Liver (tissue), 9 donors: ENCODE results near the gene TBC1D22B. TPM values are rescaled to one million over a fixed set of nuclear protein-coding genes. Genes with fewer than 3 reads are reported as not detected.

Source experiments
- DNase-seq: peaks from one replicate; pipeline ENCODE4 v3.0.0-alpha.2; 2017; ENCODE audit warnings: low spot score
- H3K27ac ChIP-seq, 2 donors: one replicate each; pipeline ENCODE4 v1.7.0; 2013; ENCODE audit warnings: inconsistent platforms in 2 of 2, low read length in 2 of 2, control low read depth in 1 of 2, low read depth in 1 of 2, mild to moderate bottlenecking in 1 of 2
- H3K27me3 ChIP-seq, 4 donors: one replicate each; pipeline versions ENCODE4 v1.6.1 to v1.7.0; 2013; ENCODE audit warnings: low read length in 3 of 4, inconsistent platforms in 1 of 4, mild to moderate bottlenecking in 1 of 4, moderate library complexity in 1 of 4; ENCODE audit not compliant: control insufficient read depth in 4 of 4, insufficient read depth in 4 of 4
- H3K36me3 ChIP-seq, 4 donors: one replicate each; pipeline versions ENCODE4 v1.6.1 to v1.7.0; 2013; ENCODE audit warnings: low read length in 3 of 4, mild to moderate bottlenecking in 3 of 4, low read depth in 1 of 4, moderate library complexity in 1 of 4; ENCODE audit not compliant: control insufficient read depth in 4 of 4, insufficient read depth in 3 of 4
- H3K4me1 ChIP-seq, 4 donors: one replicate each; pipeline versions ENCODE4 v1.6.1 to v1.7.0; 2013; ENCODE audit warnings: low read length in 3 of 4, mild to moderate bottlenecking in 3 of 4, moderate library complexity in 1 of 4; ENCODE audit not compliant: control insufficient read depth in 4 of 4, insufficient read depth in 4 of 4
- H3K4me3 ChIP-seq, 3 donors: one replicate each; pipeline versions ENCODE4 v1.6.1 to v1.7.0; 2013; ENCODE audit warnings: low read length in 3 of 3, control low read depth in 1 of 3, low read depth in 1 of 3, mild to moderate bottlenecking in 1 of 3
- H3K9ac ChIP-seq, 2 donors: one replicate each; pipeline ENCODE4 v1.7.0; 2013; ENCODE audit warnings: low read length in 2 of 2, mild to moderate bottlenecking in 2 of 2, moderate library complexity in 2 of 2, control low read depth in 1 of 2, low read depth in 1 of 2
- H3K9me3 ChIP-seq, 4 donors: one replicate each; pipeline versions ENCODE4 v1.6.1 to v1.7.0; 2013; ENCODE audit warnings: low read length in 3 of 4; ENCODE audit not compliant: control insufficient read depth in 4 of 4
- EGR1 ChIP-seq, 2 donors: IDR thresholded peaks; 2 replicates each; pipeline ENCODE4 v1.6.1; 2016 to 2018; ENCODE audit warnings: antibody characterized with exemption in 2 of 2, low read depth in 2 of 2
- FOXA2 ChIP-seq: IDR thresholded peaks from 2 replicates; pipeline ENCODE4 v1.6.1; 2016; ENCODE audit warnings: antibody characterized with exemption
- GABPA ChIP-seq, 2 donors: IDR thresholded peaks in 1 of 2; conservative IDR thresholded peaks in 1 of 2; 2 replicates each; pipeline ENCODE4 v1.6.1; 2016; ENCODE audit warnings: antibody characterized with exemption in 2 of 2, mild to moderate bottlenecking in 1 of 2, moderate library complexity in 1 of 2
- HNF4A ChIP-seq, 2 donors: conservative IDR thresholded peaks; 2 replicates each; pipeline ENCODE4 v1.6.1; 2016; ENCODE audit warnings: antibody characterized with exemption in 2 of 2, mild to moderate bottlenecking in 2 of 2
- JUND ChIP-seq, 2 donors: IDR thresholded peaks; 2 replicates each; pipeline ENCODE4 v1.6.1; 2016; ENCODE audit warnings: antibody characterized with exemption in 2 of 2
- NR2F2 ChIP-seq: IDR thresholded peaks from 2 replicates; pipeline ENCODE4 v1.6.1; 2016; ENCODE audit warnings: antibody characterized with exemption
- RAD21 ChIP-seq, 2 donors: IDR thresholded peaks; 2 replicates each; pipeline ENCODE4 v1.6.1; 2016; ENCODE audit warnings: antibody characterized with exemption in 2 of 2, mild to moderate bottlenecking in 2 of 2
- SP1 ChIP-seq: IDR thresholded peaks from 2 replicates; pipeline ENCODE4 v1.6.1; 2018; ENCODE audit warnings: antibody characterized with exemption, mild to moderate bottlenecking
- TAF1 ChIP-seq: conservative IDR thresholded peaks from 2 replicates; pipeline ENCODE4 v1.6.1; 2016; ENCODE audit warnings: antibody characterized with exemption, mild to moderate bottlenecking
- YY1 ChIP-seq: IDR thresholded peaks from 2 replicates; pipeline ENCODE4 v1.6.1; 2016; ENCODE audit warnings: antibody characterized with exemption, mild to moderate bottlenecking
- WGBS: extraction: QIAGEN DNeasy Blood & Tissue Kit; methylation state at CpG from one replicate; pipeline ENCODE4 v1.1.7; 2013; 5-methylcytosine and 5-hydroxymethylcytosine counted together
- polyA plus RNA-seq, 2 donors: library from polyadenylated mRNA; stranded (reverse) in 1 of 2; unstranded in 1 of 2; fragments of 200-250 nt in 1 of 2; fragments of >200 nt in 1 of 2; fragmentation: Nextera tagmentation in 1 of 2; extraction: Ambion mirVana in 1 of 2; gene quantifications; one replicate each; pipeline versions ENCODE4 v1.2.1 to v1.2.3, GENCODE V29; 2013 to 2015
- total RNA-seq, 2 donors: library from RNA; depleted of rRNA; stranded (reverse); fragments of >200 nt; gene quantifications; one replicate each; pipeline ENCODE4 v1.2.3, GENCODE V29; 2014
- TF ChIP-seq, protein P1 (sequence below): IDR thresholded peaks from 2 replicates; pipeline ENCODE4 v1.6.1; 2016; ENCODE audit warnings: antibody characterized with exemption, mild to moderate bottlenecking
- TF ChIP-seq, protein P2 (sequence below): fragments of 150-350 bp; IDR thresholded peaks from 2 replicates; pipeline ENCODE4 v1.5.1; 2017; ENCODE audit warnings: improper control_type of control experiment, low read depth, low read length; ENCODE audit not compliant: missing input control
- donor health status: healthy.
- donor health status: healthy.
- donor health status: healthy.
- donor health status: healthy.
- donor health status: healthy.

The TBC1D22B gene, protein sequence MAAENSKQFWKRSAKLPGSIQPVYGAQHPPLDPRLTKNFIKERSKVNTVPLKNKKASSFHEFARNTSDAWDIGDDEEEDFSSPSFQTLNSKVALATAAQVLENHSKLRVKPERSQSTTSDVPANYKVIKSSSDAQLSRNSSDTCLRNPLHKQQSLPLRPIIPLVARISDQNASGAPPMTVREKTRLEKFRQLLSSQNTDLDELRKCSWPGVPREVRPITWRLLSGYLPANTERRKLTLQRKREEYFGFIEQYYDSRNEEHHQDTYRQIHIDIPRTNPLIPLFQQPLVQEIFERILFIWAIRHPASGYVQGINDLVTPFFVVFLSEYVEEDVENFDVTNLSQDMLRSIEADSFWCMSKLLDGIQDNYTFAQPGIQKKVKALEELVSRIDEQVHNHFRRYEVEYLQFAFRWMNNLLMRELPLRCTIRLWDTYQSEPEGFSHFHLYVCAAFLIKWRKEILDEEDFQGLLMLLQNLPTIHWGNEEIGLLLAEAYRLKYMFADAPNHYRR
- total RNA-seq: 10 to 100 TPM in 1 of 2 donors, 1 to 10 TPM in 1; 2.4 to 10.7 TPM
- 1 to 10 TPM; 1.4 TPM for polyA plus RNA-seq

GRCh38 chr6:37257634-37258404, at the start of gene TBC1D22B, which contains the start of gene TMEM217:
Gene TBC1D22B, plus strand, starts transcription at chr6:37257772. Its CDS starts 146 bp downstream, at chr6:37257918.
Gene TMEM217, minus strand, starts transcription at chr6:37258144. Its CDS starts 39,114 bp downstream, at chr6:37219030.
- TF ChIP-seq TAF1: peak; percentile 67
- TF ChIP-seq GABPA (IDR thresholded peaks at IDR 0.05 in 1 of 2, conservative IDR thresholded peaks at IDR 0.05 in 1 of 2): no peak
- TF ChIP-seq RAD21 (IDR thresholded peaks at IDR 0.05): peak in 1 of 2 donors; percentile 26
- TF ChIP-seq FOXA2: no peak
- peak; percentile 91 for TF ChIP-seq SP1
- TF ChIP-seq, protein P1, sequence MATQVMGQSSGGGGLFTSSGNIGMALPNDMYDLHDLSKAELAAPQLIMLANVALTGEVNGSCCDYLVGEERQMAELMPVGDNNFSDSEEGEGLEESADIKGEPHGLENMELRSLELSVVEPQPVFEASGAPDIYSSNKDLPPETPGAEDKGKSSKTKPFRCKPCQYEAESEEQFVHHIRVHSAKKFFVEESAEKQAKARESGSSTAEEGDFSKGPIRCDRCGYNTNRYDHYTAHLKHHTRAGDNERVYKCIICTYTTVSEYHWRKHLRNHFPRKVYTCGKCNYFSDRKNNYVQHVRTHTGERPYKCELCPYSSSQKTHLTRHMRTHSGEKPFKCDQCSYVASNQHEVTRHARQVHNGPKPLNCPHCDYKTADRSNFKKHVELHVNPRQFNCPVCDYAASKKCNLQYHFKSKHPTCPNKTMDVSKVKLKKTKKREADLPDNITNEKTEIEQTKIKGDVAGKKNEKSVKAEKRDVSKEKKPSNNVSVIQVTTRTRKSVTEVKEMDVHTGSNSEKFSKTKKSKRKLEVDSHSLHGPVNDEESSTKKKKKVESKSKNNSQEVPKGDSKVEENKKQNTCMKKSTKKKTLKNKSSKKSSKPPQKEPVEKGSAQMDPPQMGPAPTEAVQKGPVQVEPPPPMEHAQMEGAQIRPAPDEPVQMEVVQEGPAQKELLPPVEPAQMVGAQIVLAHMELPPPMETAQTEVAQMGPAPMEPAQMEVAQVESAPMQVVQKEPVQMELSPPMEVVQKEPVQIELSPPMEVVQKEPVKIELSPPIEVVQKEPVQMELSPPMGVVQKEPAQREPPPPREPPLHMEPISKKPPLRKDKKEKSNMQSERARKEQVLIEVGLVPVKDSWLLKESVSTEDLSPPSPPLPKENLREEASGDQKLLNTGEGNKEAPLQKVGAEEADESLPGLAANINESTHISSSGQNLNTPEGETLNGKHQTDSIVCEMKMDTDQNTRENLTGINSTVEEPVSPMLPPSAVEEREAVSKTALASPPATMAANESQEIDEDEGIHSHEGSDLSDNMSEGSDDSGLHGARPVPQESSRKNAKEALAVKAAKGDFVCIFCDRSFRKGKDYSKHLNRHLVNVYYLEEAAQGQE: peak; percentile 83
- peak in 1 of 2 donors; percentile 3 for TF ChIP-seq HNF4A (conservative IDR thresholded peaks at IDR 0.05)
- peak; percentile 100 for TF ChIP-seq YY1
- no peaks in the 10 kb centered on the region for H3K36me3 ChIP-seq
- H3K4me1 ChIP-seq: peaks cover 0 to 21% (median 10%) of the 10 kb centered on the region in 4 donors
- H3K4me3 ChIP-seq: peak within 1 kb of the TSS; percentile 76 to 94 (median 93)
- WGBS: under 1% methylated on average over 45 of the region's 45 CpGs
- peak within 1 kb of the TSS; percentile 88 to 98 for H3K9ac ChIP-seq
- H3K27ac ChIP-seq: peak within 1 kb of the TSS; percentile 92
- DNase-seq: peak; percentile 96
- H3K27me3 ChIP-seq: no peaks in the 10 kb centered on the region
- no peaks in the 10 kb centered on the region for H3K9me3 ChIP-seq

DNA sequence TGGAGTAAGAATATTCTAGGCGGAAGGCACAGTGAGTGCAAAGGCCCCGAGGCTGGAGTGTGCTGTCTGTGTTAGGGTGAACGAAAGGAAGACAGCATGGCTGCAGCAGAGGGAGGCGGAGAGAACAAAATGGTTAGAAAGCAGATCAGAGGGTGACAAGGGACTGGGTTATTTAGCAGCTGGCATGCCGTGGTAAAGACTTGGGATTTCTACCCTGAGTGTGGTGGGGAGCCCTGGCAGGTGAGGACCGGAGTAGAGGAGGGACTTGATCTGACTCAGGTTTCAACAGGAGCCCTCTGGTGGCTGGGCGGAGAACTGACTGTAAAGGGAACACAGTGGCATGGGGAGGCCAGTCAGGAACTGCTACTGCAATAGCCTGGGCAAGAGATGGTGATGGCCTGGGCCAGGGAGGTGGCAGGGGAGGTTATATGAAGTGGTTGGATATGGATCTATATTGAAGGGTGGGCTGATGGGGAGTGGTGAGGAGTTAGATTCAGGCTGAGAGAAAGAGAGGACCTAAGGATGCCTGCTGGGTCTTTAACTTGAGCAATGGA, 49.6 kb upstream of the TBC1D22B start:
- TF ChIP-seq FOXA2: no peak
- no peak for TF ChIP-seq JUND (IDR thresholded peaks at IDR 0.05)
- TF ChIP-seq RAD21 (IDR thresholded peaks at IDR 0.05): peak; percentile 81 to 92
- TF ChIP-seq, protein P2, sequence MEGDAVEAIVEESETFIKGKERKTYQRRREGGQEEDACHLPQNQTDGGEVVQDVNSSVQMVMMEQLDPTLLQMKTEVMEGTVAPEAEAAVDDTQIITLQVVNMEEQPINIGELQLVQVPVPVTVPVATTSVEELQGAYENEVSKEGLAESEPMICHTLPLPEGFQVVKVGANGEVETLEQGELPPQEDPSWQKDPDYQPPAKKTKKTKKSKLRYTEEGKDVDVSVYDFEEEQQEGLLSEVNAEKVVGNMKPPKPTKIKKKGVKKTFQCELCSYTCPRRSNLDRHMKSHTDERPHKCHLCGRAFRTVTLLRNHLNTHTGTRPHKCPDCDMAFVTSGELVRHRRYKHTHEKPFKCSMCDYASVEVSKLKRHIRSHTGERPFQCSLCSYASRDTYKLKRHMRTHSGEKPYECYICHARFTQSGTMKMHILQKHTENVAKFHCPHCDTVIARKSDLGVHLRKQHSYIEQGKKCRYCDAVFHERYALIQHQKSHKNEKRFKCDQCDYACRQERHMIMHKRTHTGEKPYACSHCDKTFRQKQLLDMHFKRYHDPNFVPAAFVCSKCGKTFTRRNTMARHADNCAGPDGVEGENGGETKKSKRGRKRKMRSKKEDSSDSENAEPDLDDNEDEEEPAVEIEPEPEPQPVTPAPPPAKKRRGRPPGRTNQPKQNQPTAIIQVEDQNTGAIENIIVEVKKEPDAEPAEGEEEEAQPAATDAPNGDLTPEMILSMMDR: peak; percentile 84
- TF ChIP-seq EGR1 (IDR thresholded peaks at IDR 0.05; ENCODE audit: low read depth in 2 of 2): no peak
- TF ChIP-seq, protein P1: no peak
- no peak for TF ChIP-seq NR2F2
- no peak for TF ChIP-seq TAF1
- TF ChIP-seq GABPA (IDR thresholded peaks at IDR 0.05 in 1 of 2, conservative IDR thresholded peaks at IDR 0.05 in 1 of 2): no peak
- TF ChIP-seq YY1: no peak
- Histone ChIP-seq H3K36me3 (no peaks in the 10 kb centered on the region), H3K4me3 (no peak overlapping the region), H3K27me3 (no peaks in the 10 kb centered on the region), H3K4me1 (peaks cover 0 to 4% (median 2%) of the 10 kb centered on the region in 4 donors), H3K9me3 (no peaks in the 10 kb centered on the region), H3K27ac (no peak overlapping the region), H3K9ac (no peak overlapping the region)
- peak; percentile 92 for DNase-seq
- WGBS: 59% methylated on average over 7 of the region's 7 CpGs
